Spinal cord (tissue), 10 donors: Measurements from ENCODE around the gene CTCFL. TPM values are rescaled to one million over a fixed set of nuclear protein-coding genes. Genes with fewer than 3 reads are reported as not detected.

ENCODE experiments used
- DNase-seq, 6 donors: peaks; one replicate each; pipeline versions ENCODE4 v3.0.0 to v3.0.0-alpha.2; 2013 to 2015; ENCODE audit warnings: low spot score in 6 of 6, low read depth in 4 of 6
- H3K27ac ChIP-seq: one replicate; pipeline ENCODE4 v1.5.1; 2013; ENCODE audit warnings: low read depth, low read length, control low read depth
- H3K27me3 ChIP-seq: one replicate; pipeline ENCODE4 v1.6.1; 2013; ENCODE audit warnings: low read length; ENCODE audit not compliant: control insufficient read depth, insufficient read depth
- H3K36me3 ChIP-seq: one replicate; pipeline ENCODE4 v1.6.1; 2013; ENCODE audit warnings: low read length; ENCODE audit not compliant: control insufficient read depth, insufficient read depth
- H3K4me1 ChIP-seq: one replicate; pipeline ENCODE4 v1.6.1; 2013; ENCODE audit warnings: low read length; ENCODE audit not compliant: control insufficient read depth, insufficient read depth
- H3K4me3 ChIP-seq: one replicate; pipeline ENCODE4 v1.5.1; 2013; ENCODE audit warnings: low read depth, low read length, control low read depth
- H3K9me3 ChIP-seq: one replicate; pipeline ENCODE4 v1.6.1; 2013; ENCODE audit warnings: low read length; ENCODE audit not compliant: control insufficient read depth, insufficient read depth
- WGBS: methylation state at CpG from one replicate; pipeline ENCODE4 v1.1.5; 2013; ENCODE audit warnings: missing lambda C conversion rate; ENCODE audit not compliant: insufficient coverage; 5-methylcytosine and 5-hydroxymethylcytosine counted together
- polyA plus RNA-seq, 2 donors: library from polyadenylated mRNA; unstranded; fragments of 120-200 nt; gene quantifications; one replicate each; pipeline ENCODE4 v1.2.1, GENCODE V29; 2013; ENCODE audit not compliant: insufficient read length in 2 of 2
- total RNA-seq, 2 donors: library from RNA; depleted of rRNA in 1 of 2; stranded (reverse); fragments of 120-200 nt in 1 of 2; fragments of >200 nt in 1 of 2; gene quantifications; one replicate each; pipeline versions ENCODE4 v1.2.3 to v1.2.4, GENCODE V29; 2013 to 2014
- donor health status: healthy.

The CTCFL gene
- total and polyA plus RNA-seq, 4 donors: 0.20 to 0.28 (median 0.25) TPM

GRCh38 chr20:57501461-57502335 is 23.2 kb downstream of the CTCFL start:
- H3K9me3 ChIP-seq: no peaks in the 10 kb centered on the region
- WGBS: 50% methylated on average over 12 of the region's 17 CpGs
- DNase-seq: no peak
- H3K36me3 ChIP-seq: no peaks in the 10 kb centered on the region
- H3K4me1 ChIP-seq: peaks cover 17% of the 10 kb centered on the region
- peaks cover 13% of the 10 kb centered on the region for H3K27me3 ChIP-seq
- H3K4me3 ChIP-seq: no peak overlapping the region
- no peak overlapping the region for H3K27ac ChIP-seq

- 39% methylated on average over 17 of the region's 17 CpGs for WGBS
- no peak overlapping the region for H3K27ac ChIP-seq
- peak in 1 of 6 donors; percentile 26 for DNase-seq
- H3K27me3 ChIP-seq: peaks cover 13% of the 10 kb centered on the region
- no peaks in the 10 kb centered on the region for H3K36me3 ChIP-seq
- H3K4me3 ChIP-seq: no peak overlapping the region
- H3K4me1 ChIP-seq: peaks cover 12% of the 10 kb centered on the region
- no peaks in the 10 kb centered on the region for H3K9me3 ChIP-seq
Observed at GRCh38 chr20:57500962-57501361, 24.0 kb downstream of the CTCFL start.

- Histone ChIP-seq H3K27me3 (peaks cover 13% of the 10 kb centered on the region), H3K4me3 (no peak overlapping the region), H3K4me1 (peaks cover 12% of the 10 kb centered on the region), H3K9me3 (no peaks in the 10 kb centered on the region), H3K36me3 (no peaks in the 10 kb centered on the region), H3K27ac (no peak overlapping the region)
- 89% methylated on average over 2 of the region's 7 CpGs for WGBS
- no peak for DNase-seq
Observed at GRCh38 chr20:57500235-57500634, 24.7 kb downstream of the CTCFL start.

- Histone ChIP-seq H3K4me1 (peaks cover 12% of the 10 kb centered on the region), H3K4me3 (no peak overlapping the region), H3K36me3 (no peaks in the 10 kb centered on the region), H3K27me3 (peaks cover 13% of the 10 kb centered on the region), H3K27ac (no peak overlapping the region), H3K9me3 (no peaks in the 10 kb centered on the region)
- 61% methylated on average over 13 of the region's 14 CpGs for WGBS
- no peak for DNase-seq
Observed at GRCh38 chr20:57499676-57500075, 25.3 kb downstream of the CTCFL start.

GRCh38 chr20:57498425-57499400 is 26.2 kb downstream of the CTCFL start:
- Histone ChIP-seq H3K27ac (no peak overlapping the region), H3K9me3 (no peaks in the 10 kb centered on the region), H3K4me1 (peaks cover 12% of the 10 kb centered on the region), H3K27me3 (peaks cover 13% of the 10 kb centered on the region), H3K36me3 (no peaks in the 10 kb centered on the region), H3K4me3 (no peak overlapping the region)
- peak in 1 of 6 donors; percentile 47 for DNase-seq
- WGBS: 56% methylated on average over 11 of the region's 20 CpGs

GRCh38 chr20:57496592-57496991 is 28.3 kb downstream of the CTCFL start:
- no peaks in the 10 kb centered on the region for H3K36me3 ChIP-seq
- H3K27ac ChIP-seq: no peak overlapping the region
- no CpG with 5 or more reads among the region's 4 CpGs for WGBS
- no peak for DNase-seq
- no peaks in the 10 kb centered on the region for H3K9me3 ChIP-seq
- no peak overlapping the region for H3K4me3 ChIP-seq
- peaks cover 11% of the 10 kb centered on the region for H3K27me3 ChIP-seq
- peaks cover 10% of the 10 kb centered on the region for H3K4me1 ChIP-seq

- DNase-seq: no peak
- Histone ChIP-seq H3K4me3 (no peak overlapping the region), H3K4me1 (peaks cover 5% of the 10 kb centered on the region), H3K27me3 (peaks cover 9% of the 10 kb centered on the region), H3K9me3 (no peaks in the 10 kb centered on the region), H3K36me3 (no peaks in the 10 kb centered on the region), H3K27ac (no peak overlapping the region)
- 66% methylated on average over 9 of the region's 11 CpGs for WGBS
Observed at GRCh38 chr20:57495978-57496377, 29.0 kb downstream of the CTCFL start.

- no peak overlapping the region for H3K27ac ChIP-seq
- peaks cover 2% of the 10 kb centered on the region for H3K27me3 ChIP-seq
- 75% methylated on average over 10 of the region's 10 CpGs for WGBS
- H3K4me1 ChIP-seq: no peaks in the 10 kb centered on the region
- H3K4me3 ChIP-seq: no peak overlapping the region
- no peaks in the 10 kb centered on the region for H3K9me3 ChIP-seq
- no peak for DNase-seq
- no peaks in the 10 kb centered on the region for H3K36me3 ChIP-seq
Observed at GRCh38 chr20:57493091-57493615, 31.8 kb downstream of the CTCFL start.

GRCh38 chr20:57491373-57491772 is 33.6 kb downstream of the CTCFL start:
- H3K4me3 ChIP-seq: no peak overlapping the region
- no peak overlapping the region for H3K27ac ChIP-seq
- no peaks in the 10 kb centered on the region for H3K9me3 ChIP-seq
- no peaks in the 10 kb centered on the region for H3K36me3 ChIP-seq
- WGBS: no CpG with 5 or more reads among the region's 6 CpGs
- H3K27me3 ChIP-seq: no peaks in the 10 kb centered on the region
- no peak for DNase-seq
- H3K4me1 ChIP-seq: no peaks in the 10 kb centered on the region
